ENCODE measurements around the gene PCNX2.
"Not testable (repeated sequence)": the region's sequence is repeated elsewhere in the genome, so short reads cannot be mapped to it uniquely, and the experiment has no call there.

Gene PCNX2

GRCh38 chr1:233005156-233005555, 290.4 kb downstream of the PCNX2 start:
- DNase-seq, result no peak

- DNase-seq, result no peak
Observed at GRCh38 chr1:233004451-233004850, 291.1 kb downstream of the PCNX2 start.

GRCh38 chr1:233003638-233004037, 291.9 kb downstream of the PCNX2 start:
- not testable (repeated sequence) for DNase-seq

- DNase-seq, result no peak
Observed at GRCh38 chr1:232999956-233000625, 295.4 kb downstream of the PCNX2 start.

- no peak for DNase-seq
Observed at GRCh38 chr1:232998646-232999045, 296.9 kb downstream of the PCNX2 start.

GRCh38 chr1:232998138-232998537, 297.4 kb downstream of the PCNX2 start:
- no peak for DNase-seq

- DNase-seq, result no peak
Observed at GRCh38 chr1:232996143-232996542, 299.4 kb downstream of the PCNX2 start.

GRCh38 chr1:232995189-232995588, 300.3 kb downstream of the PCNX2 start:
- DNase-seq, result no peak

GRCh38 chr1:232993555-232993954, 302.0 kb downstream of the PCNX2 start:
- DNase-seq, result no peak

- peak in 1 of 14 donors; percentile 42 for DNase-seq
Observed at GRCh38 chr1:232992227-232992626, 303.3 kb downstream of the PCNX2 start.

GRCh38 chr1:232991238-232991637, 304.3 kb downstream of the PCNX2 start:
- DNase-seq, result no peak

GRCh38 chr1:232990176-232991128, 305.1 kb downstream of the PCNX2 start:
- DNase-seq, result no peak

- DNase-seq, result no peak
Observed at GRCh38 chr1:232988572-232989040, 306.9 kb downstream of the PCNX2 start.

GRCh38 chr1:232987774-232988140, 307.8 kb downstream of the PCNX2 start:
- no peak for DNase-seq

- no peak for DNase-seq
Observed at GRCh38 chr1:232987046-232987773, 308.3 kb downstream of the PCNX2 start.

GRCh38 chr1:232986527-232986922, 309.0 kb downstream of the PCNX2 start:
- DNase-seq, result no peak

GRCh38 chr1:232985882-232986526, 309.5 kb downstream of the PCNX2 start:
- no peak for DNase-seq

GRCh38 chr1:232984577-232985425, 310.7 kb downstream of the PCNX2 start:
- peak in 10 of 14 donors; percentile 28 to 52 (median 42) for DNase-seq

GRCh38 chr1:232983817-232984567, 311.5 kb downstream of the PCNX2 start:
- DNase-seq, result no peak

GRCh38 chr1:232983375-232983774, 312.1 kb downstream of the PCNX2 start:
- peak in 2 of 14 donors; percentile 6 to 12 for DNase-seq
